Liver (tissue), 9 donors: Measurements from ENCODE around the gene CABLES1. TPM values are rescaled to one million over a fixed set of nuclear protein-coding genes. Genes with fewer than 3 reads are reported as not detected.

ENCODE experiments used
- DNase-seq: peaks from one replicate; pipeline ENCODE4 v3.0.0-alpha.2; 2017; ENCODE audit warnings: low spot score
- H3K27ac ChIP-seq, 2 donors: one replicate each; pipeline ENCODE4 v1.7.0; 2013; ENCODE audit warnings: inconsistent platforms in 2 of 2, low read length in 2 of 2, control low read depth in 1 of 2, low read depth in 1 of 2, mild to moderate bottlenecking in 1 of 2
- H3K27me3 ChIP-seq, 4 donors: one replicate each; pipeline versions ENCODE4 v1.6.1 to v1.7.0; 2013; ENCODE audit warnings: low read length in 3 of 4, inconsistent platforms in 1 of 4, mild to moderate bottlenecking in 1 of 4, moderate library complexity in 1 of 4; ENCODE audit not compliant: control insufficient read depth in 4 of 4, insufficient read depth in 4 of 4
- H3K36me3 ChIP-seq, 4 donors: one replicate each; pipeline versions ENCODE4 v1.6.1 to v1.7.0; 2013; ENCODE audit warnings: low read length in 3 of 4, mild to moderate bottlenecking in 3 of 4, low read depth in 1 of 4, moderate library complexity in 1 of 4; ENCODE audit not compliant: control insufficient read depth in 4 of 4, insufficient read depth in 3 of 4
- H3K4me1 ChIP-seq, 4 donors: one replicate each; pipeline versions ENCODE4 v1.6.1 to v1.7.0; 2013; ENCODE audit warnings: low read length in 3 of 4, mild to moderate bottlenecking in 3 of 4, moderate library complexity in 1 of 4; ENCODE audit not compliant: control insufficient read depth in 4 of 4, insufficient read depth in 4 of 4
- H3K4me3 ChIP-seq, 3 donors: one replicate each; pipeline versions ENCODE4 v1.6.1 to v1.7.0; 2013; ENCODE audit warnings: low read length in 3 of 3, control low read depth in 1 of 3, low read depth in 1 of 3, mild to moderate bottlenecking in 1 of 3
- H3K9ac ChIP-seq, 2 donors: one replicate each; pipeline ENCODE4 v1.7.0; 2013; ENCODE audit warnings: low read length in 2 of 2, mild to moderate bottlenecking in 2 of 2, moderate library complexity in 2 of 2, control low read depth in 1 of 2, low read depth in 1 of 2
- H3K9me3 ChIP-seq, 4 donors: one replicate each; pipeline versions ENCODE4 v1.6.1 to v1.7.0; 2013; ENCODE audit warnings: low read length in 3 of 4; ENCODE audit not compliant: control insufficient read depth in 4 of 4
- ATF3 ChIP-seq: IDR thresholded peaks from 2 replicates; pipeline ENCODE4 v1.6.1; 2016; ENCODE audit warnings: antibody characterized with exemption
- CTCF ChIP-seq: fragments of 150-350 bp; IDR thresholded peaks from 2 replicates; pipeline ENCODE4 v1.5.1; 2017; ENCODE audit warnings: improper control_type of control experiment, low read depth, low read length; ENCODE audit not compliant: missing input control
- EGR1 ChIP-seq, 2 donors: IDR thresholded peaks; 2 replicates each; pipeline ENCODE4 v1.6.1; 2016 to 2018; ENCODE audit warnings: antibody characterized with exemption in 2 of 2, low read depth in 2 of 2
- FOXA1 ChIP-seq: IDR thresholded peaks from 2 replicates; pipeline ENCODE4 v1.6.1; 2016; ENCODE audit warnings: antibody characterized with exemption
- FOXA2 ChIP-seq: IDR thresholded peaks from 2 replicates; pipeline ENCODE4 v1.6.1; 2016; ENCODE audit warnings: antibody characterized with exemption
- GABPA ChIP-seq, 2 donors: IDR thresholded peaks in 1 of 2; conservative IDR thresholded peaks in 1 of 2; 2 replicates each; pipeline ENCODE4 v1.6.1; 2016; ENCODE audit warnings: antibody characterized with exemption in 2 of 2, mild to moderate bottlenecking in 1 of 2, moderate library complexity in 1 of 2
- HNF4A ChIP-seq, 2 donors: conservative IDR thresholded peaks; 2 replicates each; pipeline ENCODE4 v1.6.1; 2016; ENCODE audit warnings: antibody characterized with exemption in 2 of 2, mild to moderate bottlenecking in 2 of 2
- HNF4G ChIP-seq: IDR thresholded peaks from 2 replicates; pipeline ENCODE4 v1.6.1; 2016; ENCODE audit warnings: antibody characterized with exemption
- JUND ChIP-seq, 2 donors: IDR thresholded peaks; 2 replicates each; pipeline ENCODE4 v1.6.1; 2016; ENCODE audit warnings: antibody characterized with exemption in 2 of 2
- MAX ChIP-seq: IDR thresholded peaks from 2 replicates; pipeline ENCODE4 v1.6.1; 2016; ENCODE audit warnings: antibody characterized with exemption
- NR2F2 ChIP-seq: IDR thresholded peaks from 2 replicates; pipeline ENCODE4 v1.6.1; 2016; ENCODE audit warnings: antibody characterized with exemption
- RAD21 ChIP-seq, 2 donors: IDR thresholded peaks; 2 replicates each; pipeline ENCODE4 v1.6.1; 2016; ENCODE audit warnings: antibody characterized with exemption in 2 of 2, mild to moderate bottlenecking in 2 of 2
- REST ChIP-seq: IDR thresholded peaks from 2 replicates; pipeline ENCODE4 v1.6.1; 2016; ENCODE audit warnings: antibody characterized with exemption, mild to moderate bottlenecking
- RXRA ChIP-seq, 2 donors: IDR thresholded peaks; 2 replicates each; pipeline ENCODE4 v1.6.1; 2017 to 2018; ENCODE audit warnings: antibody characterized with exemption in 2 of 2, mild to moderate bottlenecking in 1 of 2
- SP1 ChIP-seq: IDR thresholded peaks from 2 replicates; pipeline ENCODE4 v1.6.1; 2018; ENCODE audit warnings: antibody characterized with exemption, mild to moderate bottlenecking
- TAF1 ChIP-seq: conservative IDR thresholded peaks from 2 replicates; pipeline ENCODE4 v1.6.1; 2016; ENCODE audit warnings: antibody characterized with exemption, mild to moderate bottlenecking
- YY1 ChIP-seq: IDR thresholded peaks from 2 replicates; pipeline ENCODE4 v1.6.1; 2016; ENCODE audit warnings: antibody characterized with exemption, mild to moderate bottlenecking
- ZBTB33 ChIP-seq: IDR thresholded peaks from 2 replicates; pipeline ENCODE4 v1.6.1; 2016; ENCODE audit warnings: antibody characterized with exemption
- WGBS: extraction: QIAGEN DNeasy Blood & Tissue Kit; methylation state at CpG from one replicate; pipeline ENCODE4 v1.1.7; 2013; 5-methylcytosine and 5-hydroxymethylcytosine counted together
- polyA plus RNA-seq, 2 donors: library from polyadenylated mRNA; stranded (reverse) in 1 of 2; unstranded in 1 of 2; fragments of 200-250 nt in 1 of 2; fragments of >200 nt in 1 of 2; fragmentation: Nextera tagmentation in 1 of 2; extraction: Ambion mirVana in 1 of 2; gene quantifications; one replicate each; pipeline versions ENCODE4 v1.2.1 to v1.2.3, GENCODE V29; 2013 to 2015
- total RNA-seq, 2 donors: library from RNA; depleted of rRNA; stranded (reverse); fragments of >200 nt; gene quantifications; one replicate each; pipeline ENCODE4 v1.2.3, GENCODE V29; 2014
- donor health status: healthy.
- donor health status: healthy.
- donor health status: healthy.
- donor health status: healthy.
- donor health status: healthy.

Gene CABLES1
- total and polyA plus RNA-seq, 4 donors: 3.3 to 8.9 (median 4.5) TPM

GRCh38 chr18:23258566-23259469 is 123.5 kb downstream of the CABLES1 start:
- no peak for DNase-seq
- WGBS: 86% methylated on average over 15 of the region's 15 CpGs
- peaks cover 9 to 27% (median 12%) of the 10 kb centered on the region in 4 donors for H3K4me1 ChIP-seq
- H3K27ac ChIP-seq: peak overlapping the region; percentile 76 to 84
- H3K36me3 ChIP-seq: peaks cover 0 to 13% (median 4%) of the 10 kb centered on the region in 4 donors
- TF ChIP-seq ZBTB33 (no peak), REST (no peak), HNF4G (no peak), RXRA (IDR thresholded peaks at IDR 0.05) (no peak), FOXA1 (no peak), ATF3 (no peak), MAX (no peak), CTCF (no peak), HNF4A (conservative IDR thresholded peaks at IDR 0.05) (no peak), YY1 (no peak), NR2F2 (no peak), TAF1 (no peak), FOXA2 (no peak), EGR1 (IDR thresholded peaks at IDR 0.05; ENCODE audit: low read depth in 2 of 2) (no peak), GABPA (IDR thresholded peaks at IDR 0.05 in 1 of 2, conservative IDR thresholded peaks at IDR 0.05 in 1 of 2) (no peak), RAD21 (IDR thresholded peaks at IDR 0.05) (no peak), SP1 (no peak), JUND (IDR thresholded peaks at IDR 0.05) (no peak)
- no peaks in the 10 kb centered on the region for H3K27me3 ChIP-seq
- H3K9me3 ChIP-seq: no peaks in the 10 kb centered on the region
- H3K9ac ChIP-seq: no peak overlapping the region
- no peak overlapping the region for H3K4me3 ChIP-seq
